Esophagus squamous epithelium (tissue), 4 donors: ENCODE measurements around the gene ZNF563.

Source experiments
- CTCF ChIP-seq, 6 experiments: fragments of 450-650 bp in 4 of 6; fragments of 200-600 bp in 2 of 6; sonication (generic) in 2 of 6; IDR thresholded peaks; one replicate each; pipeline ENCODE4 v1.5.1; 2016 to 2019; ENCODE audit warnings: antibody characterized with exemption in 6 of 6, mild to moderate bottlenecking in 4 of 6, moderate library complexity in 4 of 6
- POLR2A ChIP-seq, 4 donors: fragments of 450-650 bp; IDR thresholded peaks; one replicate each; pipeline ENCODE4 v1.6.1; 2017; ENCODE audit warnings: antibody characterized with exemption in 4 of 4, mild to moderate bottlenecking in 4 of 4, moderate library complexity in 3 of 4

- no peak for TF ChIP-seq CTCF (IDR thresholded peaks at IDR 0.05)
- TF ChIP-seq POLR2A (IDR thresholded peaks at IDR 0.05) = no peak
These were observed 11.8 kb upstream of the ZNF563 start for GRCh38 chr19:12345197-12345596.
